ENCODE data around the gene ARPC4.

ARPC4 gene

GRCh38 chr3:9779075-9779593 lies 13.7 kb upstream of the ARPC4 start:
- no peak for TF ChIP-seq CTCF (IDR thresholded peaks at IDR 0.05)
- peak overlapping the region in 1 of 2 donors; percentile 47 for H3K27ac ChIP-seq
- no peak for DNase-seq (ENCODE audit: low spot score)
- no peak overlapping the region for H3K4me3 ChIP-seq

- peak overlapping the region in 1 of 2 donors; percentile 40 for H3K27ac ChIP-seq
- TF ChIP-seq CTCF (IDR thresholded peaks at IDR 0.05), result no peak
- DNase-seq (ENCODE audit: low spot score), result no peak
- H3K4me3 ChIP-seq, result no peak overlapping the region
Observed at GRCh38 chr3:9779721-9780457, 13.0 kb upstream of the ARPC4 start.

GRCh38 chr3:9780458-9780812 lies 12.4 kb upstream of the ARPC4 start:
- no peak for TF ChIP-seq CTCF (IDR thresholded peaks at IDR 0.05)
- H3K27ac ChIP-seq, result peak overlapping the region in 1 of 2 donors; percentile 40
- H3K4me3 ChIP-seq, result no peak overlapping the region
- DNase-seq (ENCODE audit: low spot score), result no peak

- no peak overlapping the region for H3K27ac ChIP-seq
- no peak for TF ChIP-seq CTCF (IDR thresholded peaks at IDR 0.05)
- H3K4me3 ChIP-seq, result no peak overlapping the region
- DNase-seq (ENCODE audit: low spot score), result no peak
Observed at GRCh38 chr3:9780910-9781309, 12.0 kb upstream of the ARPC4 start.

GRCh38 chr3:9781551-9781950 lies 11.3 kb upstream of the ARPC4 start:
- no peak for DNase-seq (ENCODE audit: low spot score)

GRCh38 chr3:9781978-9782603 lies 10.8 kb upstream of the ARPC4 start:
- Histone ChIP-seq H3K27ac (no peak overlapping the region), H3K4me3 (no peak overlapping the region)
- no peak for TF ChIP-seq CTCF (IDR thresholded peaks at IDR 0.05)
- DNase-seq (ENCODE audit: low spot score), result no peak

More at GRCh38 chr3:9781551-9781950, 11.3 kb upstream of the ARPC4 start:
- no peak for TF ChIP-seq CTCF (IDR thresholded peaks at IDR 0.05)
- H3K4me3 ChIP-seq, result no peak overlapping the region
- no peak overlapping the region for H3K27ac ChIP-seq

GRCh38 chr3:9782770-9783169 lies 10.1 kb upstream of the ARPC4 start:
- H3K27ac ChIP-seq, result no peak overlapping the region
- no peak for DNase-seq (ENCODE audit: low spot score)

More at GRCh38 chr3:9782770-9783169, 10.1 kb upstream of the ARPC4 start:
- no peak overlapping the region for H3K4me3 ChIP-seq
- TF ChIP-seq CTCF (IDR thresholded peaks at IDR 0.05), result no peak

All from coronary artery (tissue), 2 donors.